Neuronal stem cell (in vitro differentiated cells): Measurements from ENCODE around the gene SRSF9.

Experiments
- DNase-seq: peaks from one replicate; pipeline ENCODE4 v3.0.0-alpha.2; 2013; ENCODE audit warnings: low spot score
- H2AFZ ChIP-seq: one replicate; pipeline ENCODE4 v1.6.1; 2013; ENCODE audit warnings: mild to moderate bottlenecking, low read length, inconsistent platforms
- H2AK5ac ChIP-seq: 2 replicates; pipeline ENCODE4 v1.6.1; 2013; ENCODE audit warnings: low read depth, mild to moderate bottlenecking, inconsistent platforms, low read length, moderate library complexity, mixed read lengths
- H2BK120ac ChIP-seq: 2 replicates; pipeline ENCODE4 v1.6.1; 2013; ENCODE audit warnings: low read depth, mild to moderate bottlenecking, inconsistent platforms, low read length, moderate library complexity, mixed read lengths
- H2BK12ac ChIP-seq: one replicate; pipeline ENCODE4 v1.6.1; 2013; ENCODE audit warnings: low read length, inconsistent platforms
- H2BK15ac ChIP-seq: 2 replicates; pipeline ENCODE4 v1.6.1; 2013; ENCODE audit warnings: mild to moderate bottlenecking, low read length, inconsistent platforms, mixed read lengths
- H2BK5ac ChIP-seq: one replicate; pipeline ENCODE4 v1.6.1; 2013; ENCODE audit warnings: inconsistent platforms, mild to moderate bottlenecking, low read length, moderate library complexity
- H3K14ac ChIP-seq: one replicate; pipeline ENCODE4 v1.6.1; 2013; ENCODE audit warnings: low read length, inconsistent platforms
- H3K18ac ChIP-seq: 2 replicates; pipeline ENCODE4 v1.6.1; 2013; ENCODE audit warnings: low read length, inconsistent platforms
- H3K23ac ChIP-seq: 2 replicates; pipeline ENCODE4 v1.6.1; 2013; ENCODE audit warnings: low read depth, mild to moderate bottlenecking, mixed read lengths, low read length, inconsistent platforms; ENCODE audit not compliant: poor library complexity
- H3K27ac ChIP-seq: replicated peaks from 3 replicates; pipeline ENCODE4 v1.5.1; 2013; ENCODE audit warnings: low read length, inconsistent platforms
- H3K27me3 ChIP-seq, 3 experiments: 2 replicates each; pipeline ENCODE4 v1.6.1; 2013; ENCODE audit warnings: low read length in 3 of 3, mild to moderate bottlenecking in 2 of 3, inconsistent platforms in 1 of 3, low read depth in 1 of 3, mixed read lengths in 1 of 3, moderate library complexity in 1 of 3; ENCODE audit not compliant: control insufficient read depth in 3 of 3, insufficient read depth in 3 of 3
- H3K36me3 ChIP-seq, 2 donors: replicated peaks in 1 of 2; 2 replicates each; pipeline ENCODE4 v1.6.1; 2013; ENCODE audit warnings: low read length in 2 of 2; ENCODE audit not compliant: control insufficient read depth in 2 of 2, insufficient read depth in 2 of 2
- H3K4ac ChIP-seq: 2 replicates; pipeline ENCODE4 v1.6.1; 2013; ENCODE audit warnings: inconsistent platforms, mild to moderate bottlenecking, low read length, moderate library complexity
- H3K4me1 ChIP-seq, 2 donors: 1 replicate in 1 of 2; 2 replicates in 1 of 2; pipeline ENCODE4 v1.6.1; 2013; ENCODE audit warnings: low read length in 2 of 2, low read depth in 1 of 2; ENCODE audit not compliant: control insufficient read depth in 2 of 2, insufficient read depth in 1 of 2
- H3K4me2 ChIP-seq: one replicate; pipeline ENCODE4 v1.6.1; 2013; ENCODE audit warnings: mild to moderate bottlenecking, low read length, inconsistent platforms; ENCODE audit not compliant: insufficient read depth, poor library complexity, severe bottlenecking
- H3K4me3 ChIP-seq, 2 donors: 2 replicates each; pipeline ENCODE4 v1.5.1; 2013; ENCODE audit warnings: low read length in 2 of 2, mild to moderate bottlenecking in 2 of 2, inconsistent platforms in 1 of 2, moderate library complexity in 1 of 2
- H3K79me1 ChIP-seq: one replicate; pipeline ENCODE4 v1.6.1; 2013; ENCODE audit warnings: low read depth, mild to moderate bottlenecking, inconsistent platforms, low read length, moderate library complexity
- H3K9ac ChIP-seq: one replicate; pipeline ENCODE4 v1.6.1; 2013; ENCODE audit warnings: mild to moderate bottlenecking, low read depth, low read length, inconsistent platforms; ENCODE audit not compliant: poor library complexity
- H3K9me3 ChIP-seq, 2 donors: replicated peaks in 1 of 2; 2 replicates each; pipeline versions ENCODE3 to v1.6.1; 2013; ENCODE audit warnings: low read length in 2 of 2, mild to moderate bottlenecking in 2 of 2, inconsistent platforms in 1 of 2, low read depth in 1 of 2, mixed read lengths in 1 of 2, moderate library complexity in 1 of 2; ENCODE audit not compliant: control insufficient read depth in 2 of 2, insufficient read depth in 1 of 2
- H4K8ac ChIP-seq: one replicate; pipeline ENCODE4 v1.6.1; 2013; ENCODE audit warnings: low read depth, mild to moderate bottlenecking, inconsistent platforms, low read length, moderate library complexity
- H4K91ac ChIP-seq: one replicate; pipeline ENCODE4 v1.6.1; 2013; ENCODE audit warnings: low read length, low read depth, mild to moderate bottlenecking, inconsistent platforms; ENCODE audit not compliant: poor library complexity
- whole genome bisulfite sequencing, 2 donors: extraction: QIAGEN DNeasy Blood & Tissue Kit; methylation state at CpG; one replicate each; pipeline ENCODE4 v1.1.7; 2013; ENCODE audit warnings: missing lambda C conversion rate in 2 of 2, mixed read lengths in 1 of 2; ENCODE audit not compliant: insufficient read length in 2 of 2, insufficient replicate concordance in 1 of 2; ENCODE audit errors: extremely low coverage in 2 of 2; 5-methylcytosine and 5-hydroxymethylcytosine counted together

The SRSF9 gene

GRCh38 chr12:120457133-120457532, 12.4 kb downstream of the SRSF9 start:
- peaks cover 33 to 95% of the 10 kb centered on the region in 2 donors for H3K36me3 ChIP-seq
- H3K4me1 ChIP-seq: no peaks in the 10 kb centered on the region
- H3K9ac ChIP-seq: no peak overlapping the region
- H3K9me3 ChIP-seq: no peaks in the 10 kb centered on the region
- no peak overlapping the region for H4K91ac ChIP-seq
- no peak overlapping the region for H2BK5ac ChIP-seq
- H3K4me3 ChIP-seq: no peak overlapping the region
- no peak overlapping the region for H2BK12ac ChIP-seq
- H3K27me3 ChIP-seq: no peaks in the 10 kb centered on the region
- H2BK15ac ChIP-seq: no peak overlapping the region
- H3K79me1 ChIP-seq: no peaks in the 10 kb centered on the region
- WGBS, 2 donors: no CpG with 5 or more reads among the region's 6 CpGs
- no peak overlapping the region for H3K27ac ChIP-seq
- H3K18ac ChIP-seq: no peak overlapping the region
- no peak overlapping the region for H3K23ac ChIP-seq
- no peak overlapping the region for H3K14ac ChIP-seq
- H2AK5ac ChIP-seq: no peak overlapping the region
- no peak overlapping the region for H3K4me2 ChIP-seq
- no peak overlapping the region for H3K4ac ChIP-seq
- H2AFZ ChIP-seq: no peak overlapping the region
- no peak overlapping the region for H2BK120ac ChIP-seq
- no peak for DNase-seq
- H4K8ac ChIP-seq: no peak overlapping the region

GRCh38 chr12:120455302-120455701, 14.2 kb downstream of the SRSF9 start:
- Histone ChIP-seq H3K27ac (no peak overlapping the region), H3K4me2 (no peak overlapping the region), H2BK15ac (no peak overlapping the region), H3K4me3 (no peak overlapping the region), H3K18ac (no peak overlapping the region), H2BK12ac (no peak overlapping the region), H3K4me1 (no peaks in the 10 kb centered on the region), H2BK5ac (no peak overlapping the region), H4K8ac (no peak overlapping the region), H3K23ac (no peak overlapping the region), H3K9me3 (no peaks in the 10 kb centered on the region), H2AFZ (no peak overlapping the region), H3K14ac (no peak overlapping the region), H2BK120ac (no peak overlapping the region), H4K91ac (no peak overlapping the region), H2AK5ac (no peak overlapping the region), H3K9ac (no peak overlapping the region), H3K4ac (no peak overlapping the region), H3K36me3 (peaks cover 30 to 89% of the 10 kb centered on the region in 2 donors), H3K27me3 (no peaks in the 10 kb centered on the region), H3K79me1 (no peaks in the 10 kb centered on the region)
- DNase-seq: no peak
- no CpG with 5 or more reads among the region's 7 CpGs for WGBS, 2 donors

GRCh38 chr12:120453977-120454376, 15.6 kb downstream of the SRSF9 start:
- no peak for DNase-seq
- H3K14ac ChIP-seq: no peak overlapping the region
- peaks cover 21 to 89% of the 10 kb centered on the region in 2 donors for H3K36me3 ChIP-seq
- no peaks in the 10 kb centered on the region for H3K79me1 ChIP-seq
- H4K91ac ChIP-seq: no peak overlapping the region
- no peak overlapping the region for H2BK12ac ChIP-seq
- H3K4ac ChIP-seq: no peak overlapping the region
- no peak overlapping the region for H2BK15ac ChIP-seq
- H3K23ac ChIP-seq: no peak overlapping the region
- no peak overlapping the region for H4K8ac ChIP-seq
- no CpG with 5 or more reads among the region's 4 CpGs for WGBS, 2 donors
- H2AFZ ChIP-seq: no peak overlapping the region
- H3K9ac ChIP-seq: no peak overlapping the region
- no peak overlapping the region for H3K4me2 ChIP-seq
- no peaks in the 10 kb centered on the region for H3K4me1 ChIP-seq
- H3K27me3 ChIP-seq: no peaks in the 10 kb centered on the region
- H2BK5ac ChIP-seq: no peak overlapping the region
- H2BK120ac ChIP-seq: no peak overlapping the region
- no peak overlapping the region for H2AK5ac ChIP-seq
- no peaks in the 10 kb centered on the region for H3K9me3 ChIP-seq
- no peak overlapping the region for H3K4me3 ChIP-seq
- H3K27ac ChIP-seq: no peak overlapping the region
- no peak overlapping the region for H3K18ac ChIP-seq

- no peak overlapping the region for H3K23ac ChIP-seq
- no peak overlapping the region for H3K4me2 ChIP-seq
- H3K79me1 ChIP-seq: no peaks in the 10 kb centered on the region
- H3K36me3 ChIP-seq: peaks cover 19 to 85% of the 10 kb centered on the region in 2 donors
- H3K4me1 ChIP-seq: no peaks in the 10 kb centered on the region
- no peak overlapping the region for H3K4me3 ChIP-seq
- H4K91ac ChIP-seq: no peak overlapping the region
- H3K4ac ChIP-seq: no peak overlapping the region
- H3K9me3 ChIP-seq: no peaks in the 10 kb centered on the region
- H2BK120ac ChIP-seq: no peak overlapping the region
- no peak overlapping the region for H2BK12ac ChIP-seq
- DNase-seq: no peak
- H3K27ac ChIP-seq: no peak overlapping the region
- no CpG with 5 or more reads among the region's 3 CpGs for WGBS, 2 donors
- no peak overlapping the region for H4K8ac ChIP-seq
- no peak overlapping the region for H2AFZ ChIP-seq
- no peak overlapping the region for H2BK15ac ChIP-seq
- H3K9ac ChIP-seq: no peak overlapping the region
- no peaks in the 10 kb centered on the region for H3K27me3 ChIP-seq
- H2BK5ac ChIP-seq: no peak overlapping the region
- no peak overlapping the region for H3K18ac ChIP-seq
- H3K14ac ChIP-seq: no peak overlapping the region
- no peak overlapping the region for H2AK5ac ChIP-seq
Measured at GRCh38 chr12:120453060-120453750, 16.3 kb downstream of the SRSF9 start.
